ENCODE measurements around the gene NFIX.
"Not testable (repeated sequence)": the region's sequence is repeated elsewhere in the genome, so short reads cannot be mapped to it uniquely, and the experiment has no call there.

NFIX gene

DNA sequence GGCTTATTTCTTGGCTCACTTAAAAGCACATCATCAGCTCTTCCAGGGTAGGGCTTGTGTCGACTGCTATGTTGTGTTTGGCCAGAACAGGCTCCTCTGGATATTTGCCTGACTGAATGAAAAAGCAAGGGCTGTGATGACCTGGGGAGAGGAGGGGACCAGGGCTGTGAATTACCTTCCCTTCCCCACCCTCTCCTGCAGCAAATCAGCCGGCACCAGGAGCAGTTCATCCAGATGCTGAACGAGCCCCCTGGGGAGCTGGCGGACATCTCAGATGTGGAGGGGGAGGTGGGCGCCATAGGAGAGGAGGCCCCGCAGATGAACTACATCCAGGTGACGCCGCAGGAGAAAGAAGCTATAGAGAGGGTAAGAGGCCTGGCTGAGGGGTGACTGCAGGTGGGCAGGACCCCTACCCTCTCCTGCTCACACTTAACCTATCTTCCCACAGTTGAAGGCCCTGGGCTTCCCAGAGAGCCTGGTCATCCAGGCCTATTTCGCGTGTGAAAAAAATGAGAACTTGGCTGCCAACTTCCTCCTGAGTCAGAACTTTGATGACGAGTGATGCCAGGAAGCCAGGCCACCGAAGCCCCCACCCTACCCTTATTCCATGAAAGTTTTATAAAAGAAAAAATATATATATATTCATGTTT is 42.7 kb upstream of the NFIX start:
- Histone ChIP-seq H3K4me1 (ENCODE audit: control insufficient read depth, insufficient read depth, low read length) (peaks cover 9% of the 10 kb centered on the region), H3K27ac (ENCODE audit: low read depth, low read length) (no peak overlapping the region), H3K36me3 (ENCODE audit: control insufficient read depth, insufficient read depth, low read length) (peaks cover 74% of the 10 kb centered on the region), H3K4me3 (ENCODE audit: low read depth, low read length) (no peak overlapping the region), H3K27me3 (ENCODE audit: control insufficient read depth, insufficient read depth, low read length) (no peaks in the 10 kb centered on the region), H3K9me3 (ENCODE audit: control insufficient read depth, insufficient read depth, low read depth, low read length) (no peaks in the 10 kb centered on the region), H3K9ac (ENCODE audit: low read length) (no peak overlapping the region)

- Histone ChIP-seq H3K27me3 (ENCODE audit: control insufficient read depth, insufficient read depth, low read length) (no peaks in the 10 kb centered on the region), H3K4me3 (ENCODE audit: low read depth, low read length) (no peak overlapping the region), H3K9ac (ENCODE audit: low read length) (no peak overlapping the region), H3K4me1 (ENCODE audit: control insufficient read depth, insufficient read depth, low read length) (peaks cover 9% of the 10 kb centered on the region), H3K27ac (ENCODE audit: low read depth, low read length) (no peak overlapping the region), H3K9me3 (ENCODE audit: control insufficient read depth, insufficient read depth, low read depth, low read length) (no peaks in the 10 kb centered on the region), H3K36me3 (ENCODE audit: control insufficient read depth, insufficient read depth, low read length) (peaks cover 68% of the 10 kb centered on the region)
Observed at GRCh38 chr19:12953138-12953798, 42.0 kb upstream of the NFIX start.

DNA sequence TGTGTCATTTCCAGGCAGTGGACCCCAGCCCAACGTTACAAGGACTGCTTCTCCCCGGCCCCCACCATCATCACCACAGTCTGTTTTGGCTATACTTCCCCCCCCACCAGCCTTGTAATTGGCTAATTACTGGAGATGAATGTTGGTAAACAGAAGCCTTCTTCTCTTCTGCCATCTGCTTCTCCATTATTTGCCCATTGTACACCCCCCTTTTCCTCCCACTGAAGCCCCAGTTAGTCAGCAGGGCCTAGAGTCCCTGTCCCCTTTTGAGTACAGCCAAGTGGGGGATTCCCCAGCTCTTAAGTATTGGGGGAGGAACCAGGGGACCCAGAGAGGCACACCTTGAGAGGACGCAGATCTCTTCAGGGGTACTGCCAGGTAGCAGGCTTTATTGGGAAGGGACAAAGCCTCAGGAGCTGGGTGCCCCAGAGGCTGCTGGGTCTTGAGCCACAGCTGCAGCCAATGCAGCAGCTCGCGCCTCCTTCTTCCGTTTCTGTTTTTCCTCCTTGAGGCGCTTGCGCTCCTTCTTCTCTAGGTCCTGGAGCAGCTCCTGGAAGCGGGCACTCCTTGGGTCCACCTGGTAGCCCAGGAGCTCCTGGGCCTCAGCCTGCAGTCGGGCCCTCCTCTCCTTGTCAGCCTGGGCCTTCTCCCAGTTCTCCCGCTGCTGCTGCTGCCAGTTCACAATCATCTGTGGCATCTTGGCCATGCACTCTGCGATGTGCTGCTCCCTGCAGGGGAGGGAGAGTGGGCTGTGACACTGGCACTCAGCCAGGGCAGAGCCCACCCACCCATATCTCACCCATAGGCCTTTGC is 41.3 kb upstream of the NFIX start:
- Histone ChIP-seq H3K4me3 (ENCODE audit: low read depth, low read length) (no peak overlapping the region), H3K36me3 (ENCODE audit: control insufficient read depth, insufficient read depth, low read length) (peaks cover 60% of the 10 kb centered on the region), H3K4me1 (ENCODE audit: control insufficient read depth, insufficient read depth, low read length) (peaks cover 9% of the 10 kb centered on the region), H3K27ac (ENCODE audit: low read depth, low read length) (no peak overlapping the region), H3K27me3 (ENCODE audit: control insufficient read depth, insufficient read depth, low read length) (no peaks in the 10 kb centered on the region), H3K9ac (ENCODE audit: low read length) (no peak overlapping the region), H3K9me3 (ENCODE audit: control insufficient read depth, insufficient read depth, low read depth, low read length) (no peaks in the 10 kb centered on the region)

GRCh38 chr19:12954612-12954962 is 40.7 kb upstream of the NFIX start:
- Histone ChIP-seq H3K9ac (ENCODE audit: low read length) (no peak overlapping the region), H3K27ac (ENCODE audit: low read depth, low read length) (no peak overlapping the region), H3K9me3 (ENCODE audit: control insufficient read depth, insufficient read depth, low read depth, low read length) (no peaks in the 10 kb centered on the region), H3K36me3 (ENCODE audit: control insufficient read depth, insufficient read depth, low read length) (peaks cover 54% of the 10 kb centered on the region), H3K4me1 (ENCODE audit: control insufficient read depth, insufficient read depth, low read length) (peaks cover 9% of the 10 kb centered on the region), H3K4me3 (ENCODE audit: low read depth, low read length) (no peak overlapping the region), H3K27me3 (ENCODE audit: control insufficient read depth, insufficient read depth, low read length) (no peaks in the 10 kb centered on the region)

- H3K27me3 ChIP-seq (ENCODE audit: control insufficient read depth, insufficient read depth, low read length); H3K4me1 ChIP-seq (ENCODE audit: control insufficient read depth, insufficient read depth, low read length); H3K9me3 ChIP-seq (ENCODE audit: control insufficient read depth, insufficient read depth, low read depth, low read length); H3K27ac ChIP-seq (ENCODE audit: low read depth, low read length): not testable (repeated sequence)
- peaks cover 46% of the 10 kb centered on the region for H3K36me3 ChIP-seq (ENCODE audit: control insufficient read depth, insufficient read depth, low read length)
- H3K9ac ChIP-seq (ENCODE audit: low read length), result peak overlapping the region; percentile 87
- H3K4me3 ChIP-seq (ENCODE audit: low read depth, low read length), result peak overlapping the region; percentile 95
Observed at GRCh38 chr19:12955575-12955974, 39.7 kb upstream of the NFIX start.

GRCh38 chr19:12955996-12956395 is 39.3 kb upstream of the NFIX start:
- Histone ChIP-seq H3K4me3 (ENCODE audit: low read depth, low read length) (peak overlapping the region; percentile 95), H3K27ac (ENCODE audit: low read depth, low read length) (no peak overlapping the region), H3K9ac (ENCODE audit: low read length) (peak overlapping the region; percentile 87), H3K27me3 (ENCODE audit: control insufficient read depth, insufficient read depth, low read length) (no peaks in the 10 kb centered on the region), H3K36me3 (ENCODE audit: control insufficient read depth, insufficient read depth, low read length) (peaks cover 42% of the 10 kb centered on the region), H3K4me1 (ENCODE audit: control insufficient read depth, insufficient read depth, low read length) (peaks cover 9% of the 10 kb centered on the region), H3K9me3 (ENCODE audit: control insufficient read depth, insufficient read depth, low read depth, low read length) (no peaks in the 10 kb centered on the region)

GRCh38 chr19:12956446-12957388 is 38.6 kb upstream of the NFIX start, which contains the start of gene GADD45GIP1:
GADD45GIP1 (minus strand) TSS chr19:12957223; CDS start chr19:12957212, 11 bp downstream.
- Histone ChIP-seq H3K9ac (ENCODE audit: low read length) (peak within 1 kb of the TSS; percentile 87), H3K9me3 (ENCODE audit: control insufficient read depth, insufficient read depth, low read depth, low read length) (no peaks in the 10 kb centered on the region), H3K4me1 (ENCODE audit: control insufficient read depth, insufficient read depth, low read length) (peaks cover 9% of the 10 kb centered on the region), H3K27ac (ENCODE audit: low read depth, low read length) (peak within 1 kb of the TSS; percentile 75), H3K36me3 (ENCODE audit: control insufficient read depth, insufficient read depth, low read length) (peaks cover 35% of the 10 kb centered on the region), H3K4me3 (ENCODE audit: low read depth, low read length) (peak within 1 kb of the TSS; percentile 95), H3K27me3 (ENCODE audit: control insufficient read depth, insufficient read depth, low read length) (no peaks in the 10 kb centered on the region)

- not testable (repeated sequence) for H3K9me3 ChIP-seq (ENCODE audit: control insufficient read depth, insufficient read depth, low read depth, low read length); H3K27me3 ChIP-seq (ENCODE audit: control insufficient read depth, insufficient read depth, low read length); H3K4me1 ChIP-seq (ENCODE audit: control insufficient read depth, insufficient read depth, low read length)
- peak overlapping the region; percentile 75; the same call in 1 of the 2 replicates for H3K27ac ChIP-seq (ENCODE audit: low read depth, low read length)
- peak overlapping the region; percentile 95 for H3K4me3 ChIP-seq (ENCODE audit: low read depth, low read length)
- peaks cover 28% of the 10 kb centered on the region for H3K36me3 ChIP-seq (ENCODE audit: control insufficient read depth, insufficient read depth, low read length)
- H3K9ac ChIP-seq (ENCODE audit: low read length), result peak overlapping the region; percentile 87
Observed at GRCh38 chr19:12957389-12957952, 37.8 kb upstream of the NFIX start.

DNA sequence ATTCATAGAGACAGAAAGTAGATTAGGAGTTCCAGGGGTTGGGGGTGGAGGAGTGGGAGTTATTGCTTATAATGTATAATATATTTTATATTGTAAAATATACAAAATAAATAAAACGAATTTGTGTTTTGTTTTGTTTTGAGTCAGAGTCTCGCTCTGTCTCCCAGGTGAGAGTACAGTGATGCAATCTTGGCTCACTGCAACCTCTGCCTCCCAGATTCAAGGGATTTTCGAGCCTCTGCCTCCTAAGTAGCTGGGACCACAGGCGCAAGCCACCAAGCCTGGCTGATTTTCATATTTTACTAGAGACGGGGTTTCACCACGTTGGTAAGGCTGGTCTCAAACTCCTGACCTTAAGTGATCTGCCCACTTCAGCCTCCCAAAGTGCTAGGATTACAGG is 35.8 kb upstream of the NFIX start:
- no peak overlapping the region for H3K9ac ChIP-seq (ENCODE audit: low read length)
- no peak overlapping the region for H3K27ac ChIP-seq (ENCODE audit: low read depth, low read length)
- peaks cover 5% of the 10 kb centered on the region for H3K4me1 ChIP-seq (ENCODE audit: control insufficient read depth, insufficient read depth, low read length)
- H3K27me3 ChIP-seq (ENCODE audit: control insufficient read depth, insufficient read depth, low read length), result no peaks in the 10 kb centered on the region
- no peak overlapping the region for H3K4me3 ChIP-seq (ENCODE audit: low read depth, low read length)
- no peaks in the 10 kb centered on the region for H3K9me3 ChIP-seq (ENCODE audit: control insufficient read depth, insufficient read depth, low read depth, low read length)
- H3K36me3 ChIP-seq (ENCODE audit: control insufficient read depth, insufficient read depth, low read length), result peaks cover 9% of the 10 kb centered on the region
